ENCODE measurements around the gene TWSG1. TPM values are rescaled to one million over a fixed set of nuclear protein-coding genes. Genes with fewer than 3 reads are reported as not detected.
"Not testable (repeated sequence)": the region's sequence is repeated elsewhere in the genome, so short reads cannot be mapped to it uniquely, and the experiment has no call there.

Gene TWSG1
- total RNA-seq, 2 donors from 2014 or later, result 9.2 to 19.0 TPM

- Mint-ChIP-seq H3K4me3 (no peak overlapping the region), H3K27me3 (no peaks in the 10 kb centered on the region), H3K27ac (no peak overlapping the region), H3K9me3 (no peaks in the 10 kb centered on the region), H3K4me1 (peaks cover 6% of the 10 kb centered on the region), H3K36me3 (ENCODE audit: low read depth) (no peaks in the 10 kb centered on the region)
- no peak for ATAC-seq (replicated peaks)
Observed at GRCh38 chr18:9348766-9349165, 14.2 kb downstream of the TWSG1 start.

GRCh38 chr18:9353596-9353995 lies 19.0 kb downstream of the TWSG1 start:
- no peaks in the 10 kb centered on the region for H3K36me3 Mint-ChIP-seq (ENCODE audit: low read depth)
- ATAC-seq (replicated peaks), result peak; percentile 47
- no peak overlapping the region for H3K27ac Mint-ChIP-seq
- no peak overlapping the region for H3K4me3 Mint-ChIP-seq
- H3K9me3 Mint-ChIP-seq, result no peaks in the 10 kb centered on the region
- peaks cover 4% of the 10 kb centered on the region for H3K4me1 Mint-ChIP-seq
- no peaks in the 10 kb centered on the region for H3K27me3 Mint-ChIP-seq

- H3K4me1 Mint-ChIP-seq, result peaks cover 4% of the 10 kb centered on the region
- no peak overlapping the region for H3K27ac Mint-ChIP-seq
- H3K27me3 Mint-ChIP-seq, result no peaks in the 10 kb centered on the region
- H3K9me3 Mint-ChIP-seq, result no peaks in the 10 kb centered on the region
- no peaks in the 10 kb centered on the region for H3K36me3 Mint-ChIP-seq (ENCODE audit: low read depth)
- no peak overlapping the region for H3K4me3 Mint-ChIP-seq
- no peak for ATAC-seq (replicated peaks)
Observed at GRCh38 chr18:9354256-9354655, 19.7 kb downstream of the TWSG1 start.

GRCh38 chr18:9356976-9357375 lies 22.4 kb downstream of the TWSG1 start:
- ATAC-seq (replicated peaks), result no peak
- H3K9me3 Mint-ChIP-seq, result no peaks in the 10 kb centered on the region
- peaks cover 4% of the 10 kb centered on the region for H3K4me1 Mint-ChIP-seq
- H3K36me3 Mint-ChIP-seq (ENCODE audit: low read depth), result peaks cover 12% of the 10 kb centered on the region
- no peak overlapping the region for H3K4me3 Mint-ChIP-seq
- no peaks in the 10 kb centered on the region for H3K27me3 Mint-ChIP-seq
- H3K27ac Mint-ChIP-seq, result no peak overlapping the region

GRCh38 chr18:9359796-9360195 lies 25.2 kb downstream of the TWSG1 start:
- no peak for ATAC-seq (replicated peaks)
- H3K27me3 Mint-ChIP-seq, result no peaks in the 10 kb centered on the region
- H3K36me3 Mint-ChIP-seq (ENCODE audit: low read depth), result peaks cover 12% of the 10 kb centered on the region
- no peaks in the 10 kb centered on the region for H3K9me3 Mint-ChIP-seq
- no peaks in the 10 kb centered on the region for H3K4me1 Mint-ChIP-seq
- H3K27ac Mint-ChIP-seq, result no peak overlapping the region
- no peak overlapping the region for H3K4me3 Mint-ChIP-seq

- peaks cover 12% of the 10 kb centered on the region for H3K36me3 Mint-ChIP-seq (ENCODE audit: low read depth)
- H3K4me3 Mint-ChIP-seq, result no peak overlapping the region
- no peak overlapping the region for H3K27ac Mint-ChIP-seq
- no peaks in the 10 kb centered on the region for H3K9me3 Mint-ChIP-seq
- H3K27me3 Mint-ChIP-seq, result no peaks in the 10 kb centered on the region
- no peak for ATAC-seq (replicated peaks)
- H3K4me1 Mint-ChIP-seq, result no peaks in the 10 kb centered on the region
Observed at GRCh38 chr18:9361191-9361590, 26.6 kb downstream of the TWSG1 start.

- Mint-ChIP-seq H3K27ac (no peak overlapping the region), H3K9me3 (no peaks in the 10 kb centered on the region), H3K36me3 (ENCODE audit: low read depth) (peaks cover 19% of the 10 kb centered on the region), H3K4me1 (no peaks in the 10 kb centered on the region), H3K27me3 (no peaks in the 10 kb centered on the region), H3K4me3 (no peak overlapping the region)
- ATAC-seq (replicated peaks), result no peak
Observed at GRCh38 chr18:9362869-9363268, 28.3 kb downstream of the TWSG1 start.

- no peaks in the 10 kb centered on the region for H3K27me3 Mint-ChIP-seq
- H3K4me3 Mint-ChIP-seq, result no peak overlapping the region
- no peaks in the 10 kb centered on the region for H3K4me1 Mint-ChIP-seq
- ATAC-seq (replicated peaks), result no peak
- H3K27ac Mint-ChIP-seq, result no peak overlapping the region
- no peaks in the 10 kb centered on the region for H3K9me3 Mint-ChIP-seq
- H3K36me3 Mint-ChIP-seq (ENCODE audit: low read depth), result peaks cover 22% of the 10 kb centered on the region
Observed at GRCh38 chr18:9364242-9364641, 29.7 kb downstream of the TWSG1 start.

- no peak for ATAC-seq (replicated peaks)
- Mint-ChIP-seq H3K27me3 (no peaks in the 10 kb centered on the region), H3K9me3 (no peaks in the 10 kb centered on the region), H3K27ac (no peak overlapping the region), H3K36me3 (ENCODE audit: low read depth) (peaks cover 21% of the 10 kb centered on the region), H3K4me3 (no peak overlapping the region), H3K4me1 (no peaks in the 10 kb centered on the region)
Observed at GRCh38 chr18:9365406-9365805, 30.8 kb downstream of the TWSG1 start.

- Mint-ChIP-seq H3K27me3 (no peaks in the 10 kb centered on the region), H3K27ac (no peak overlapping the region), H3K4me1 (no peaks in the 10 kb centered on the region), H3K36me3 (ENCODE audit: low read depth) (peaks cover 13% of the 10 kb centered on the region), H3K9me3 (no peaks in the 10 kb centered on the region), H3K4me3 (no peak overlapping the region)
- ATAC-seq (replicated peaks), result no peak
Observed at GRCh38 chr18:9366126-9366714, 31.6 kb downstream of the TWSG1 start.

- H3K27ac Mint-ChIP-seq; H3K27me3 Mint-ChIP-seq; ATAC-seq (replicated peaks); H3K4me3 Mint-ChIP-seq; H3K36me3 Mint-ChIP-seq (ENCODE audit: low read depth); H3K4me1 Mint-ChIP-seq; H3K9me3 Mint-ChIP-seq: not testable (repeated sequence)
Observed at GRCh38 chr18:9373254-9373653, 38.7 kb downstream of the TWSG1 start.

- H3K27ac Mint-ChIP-seq, result no peak overlapping the region
- no peak for ATAC-seq (replicated peaks)
- H3K36me3 Mint-ChIP-seq (ENCODE audit: low read depth), result no peaks in the 10 kb centered on the region
- no peaks in the 10 kb centered on the region for H3K4me1 Mint-ChIP-seq
- no peaks in the 10 kb centered on the region for H3K9me3 Mint-ChIP-seq
- no peaks in the 10 kb centered on the region for H3K27me3 Mint-ChIP-seq
- H3K4me3 Mint-ChIP-seq, result no peak overlapping the region
Observed at GRCh38 chr18:9379118-9379517, 44.5 kb downstream of the TWSG1 start.

GRCh38 chr18:9380101-9380500 lies 45.5 kb downstream of the TWSG1 start:
- Mint-ChIP-seq H3K27me3 (no peaks in the 10 kb centered on the region), H3K36me3 (ENCODE audit: low read depth) (no peaks in the 10 kb centered on the region), H3K27ac (no peak overlapping the region), H3K9me3 (no peaks in the 10 kb centered on the region), H3K4me1 (no peaks in the 10 kb centered on the region), H3K4me3 (no peak overlapping the region)
- no peak for ATAC-seq (replicated peaks)

- Mint-ChIP-seq H3K36me3 (ENCODE audit: low read depth) (no peaks in the 10 kb centered on the region), H3K9me3 (no peaks in the 10 kb centered on the region), H3K27ac (no peak overlapping the region), H3K27me3 (no peaks in the 10 kb centered on the region), H3K4me3 (no peak overlapping the region), H3K4me1 (no peaks in the 10 kb centered on the region)
- ATAC-seq (replicated peaks), result no peak
Observed at GRCh38 chr18:9380621-9381395, 46.2 kb downstream of the TWSG1 start.

GRCh38 chr18:9386879-9387278 lies 52.3 kb downstream of the TWSG1 start:
- no peak for ATAC-seq (replicated peaks)
- no peaks in the 10 kb centered on the region for H3K9me3 Mint-ChIP-seq

More at GRCh38 chr18:9386879-9387278, 52.3 kb downstream of the TWSG1 start:
- no peaks in the 10 kb centered on the region for H3K36me3 Mint-ChIP-seq (ENCODE audit: low read depth)
- no peaks in the 10 kb centered on the region for H3K27me3 Mint-ChIP-seq
- no peak overlapping the region for H3K4me3 Mint-ChIP-seq
- H3K4me1 Mint-ChIP-seq, result no peaks in the 10 kb centered on the region
- no peak overlapping the region for H3K27ac Mint-ChIP-seq
